Urinary bladder (tissue), 4 donors: ENCODE measurements around the gene CHIA. TPM values are rescaled to one million over a fixed set of nuclear protein-coding genes. Genes with fewer than 3 reads are reported as not detected.
"Not testable (repeated sequence)": the region's sequence is repeated elsewhere in the genome, so short reads cannot be mapped to it uniquely, and the experiment has no call there.

Source experiments
- DNase-seq: peaks from one replicate; pipeline ENCODE4 v3.0.0-alpha.2; 2015; ENCODE audit errors: extremely low spot score
- H3K27ac ChIP-seq: one replicate; pipeline ENCODE4 v1.5.1; 2013; ENCODE audit warnings: low read depth, mild to moderate bottlenecking, moderate library complexity
- H3K36me3 ChIP-seq: one replicate; pipeline ENCODE4 v1.6.1; 2013; ENCODE audit warnings: mild to moderate bottlenecking, moderate library complexity; ENCODE audit not compliant: insufficient read depth
- H3K4me1 ChIP-seq: one replicate; pipeline ENCODE4 v1.6.1; 2013; ENCODE audit warnings: mild to moderate bottlenecking, moderate library complexity; ENCODE audit not compliant: insufficient read depth
- H3K4me3 ChIP-seq: one replicate; pipeline ENCODE4 v1.5.1; 2013; ENCODE audit warnings: low read depth, low read length
- WGBS: extraction: QIAGEN DNeasy Blood & Tissue Kit; methylation state at CpG from one replicate; pipeline ENCODE4 v1.1.7; 2013; 5-methylcytosine and 5-hydroxymethylcytosine counted together
- polyA plus RNA-seq: library from polyadenylated mRNA; stranded (reverse); fragments of 200-250 nt; gene quantifications from one replicate; pipeline ENCODE4 v1.2.3, GENCODE V29; 2013
- small RNA-seq: library from RNA; depleted of rRNA; stranded (forward); fragments of <200 nt; gene quantifications from one replicate; pipeline ENCODE3, GENCODE V24; 2014
- total RNA-seq: library from RNA; depleted of rRNA; stranded (reverse); fragments of >200 nt; gene quantifications from one replicate; pipeline ENCODE4 v1.2.3, GENCODE V29; 2014
- donor health status: healthy with polysubstance abuse.
- donor health status: healthy.

The CHIA gene
- total and polyA plus RNA-seq, 2 donors = not detected

- H3K27ac ChIP-seq, H3K36me3 ChIP-seq, DNase-seq, H3K4me3 ChIP-seq, H3K4me1 ChIP-seq: not testable (repeated sequence)
- 32% methylated on average over 4 of the region's 4 CpGs for WGBS
Measured at GRCh38 chr1:111360257-111360656, 69.6 kb downstream of the CHIA start.

DNA sequence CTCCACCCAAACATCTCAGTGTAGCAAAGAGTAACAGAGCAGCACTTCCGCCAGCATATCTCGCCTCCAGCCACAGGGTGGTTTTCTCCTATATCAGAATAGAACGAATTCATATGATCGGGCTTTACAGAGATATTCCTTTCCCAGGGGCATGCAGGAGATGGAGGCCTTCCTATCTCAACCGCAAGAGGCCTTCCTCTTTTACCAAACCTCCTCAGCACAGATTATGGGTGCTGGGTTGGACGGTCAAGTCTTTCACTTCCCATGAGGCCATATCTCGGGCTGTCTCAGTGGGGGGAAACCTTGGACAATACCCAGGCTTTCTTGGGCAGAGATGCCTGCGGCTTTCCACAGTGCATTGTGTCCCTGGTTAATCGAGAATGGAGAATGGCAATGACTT lies 71.1 kb downstream of the CHIA start:
- Histone ChIP-seq H3K36me3 (no peaks in the 10 kb centered on the region), H3K4me3 (no peak overlapping the region), H3K4me1 (no peaks in the 10 kb centered on the region), H3K27ac (no peak overlapping the region)
- 84% methylated on average over 9 of the region's 9 CpGs for WGBS
- no peak for DNase-seq

- no peak for DNase-seq
- no peak overlapping the region for H3K4me3 ChIP-seq
- no peaks in the 10 kb centered on the region for H3K4me1 ChIP-seq
- no peaks in the 10 kb centered on the region for H3K36me3 ChIP-seq
- no peak overlapping the region for H3K27ac ChIP-seq
- 47% methylated on average over 4 of the region's 4 CpGs for WGBS
Measured at GRCh38 chr1:111364690-111365089, 74.0 kb downstream of the CHIA start.

DNA sequence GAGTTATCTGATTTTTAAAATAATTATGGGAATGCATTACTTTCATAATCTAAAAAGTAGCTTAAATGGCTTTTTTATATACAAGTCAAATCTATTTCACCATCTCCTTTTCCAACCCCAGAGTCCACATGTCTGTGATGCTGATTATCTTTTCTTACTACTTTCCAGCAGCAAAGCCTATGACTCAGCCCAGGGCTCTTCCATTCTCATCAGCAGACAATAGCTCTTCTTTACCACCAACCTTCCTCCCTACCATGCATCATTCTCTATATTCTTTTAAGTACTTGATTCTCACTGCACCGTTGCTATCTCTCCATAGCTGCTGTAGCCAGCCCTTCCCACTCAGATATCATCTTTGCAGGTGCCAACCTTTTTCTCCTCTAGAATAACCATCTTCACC lies 75.6 kb downstream of the CHIA start:
- H3K4me1 ChIP-seq = no peaks in the 10 kb centered on the region
- WGBS = 71% methylated on average over 1 of the region's 1 CpG

GRCh38 chr1:111369177-111369576 lies 78.5 kb downstream of the CHIA start:
- no peak overlapping the region for H3K4me3 ChIP-seq
- no peak for DNase-seq
- no peaks in the 10 kb centered on the region for H3K4me1 ChIP-seq
- H3K36me3 ChIP-seq = no peaks in the 10 kb centered on the region
- H3K27ac ChIP-seq = no peak overlapping the region
- WGBS = 54% methylated on average over 2 of the region's 2 CpGs

More for the DNA sequence above, 75.6 kb downstream of the CHIA start:
- Histone ChIP-seq H3K27ac (no peak overlapping the region), H3K36me3 (no peaks in the 10 kb centered on the region), H3K4me3 (no peak overlapping the region)
- DNase-seq = no peak

DNA sequence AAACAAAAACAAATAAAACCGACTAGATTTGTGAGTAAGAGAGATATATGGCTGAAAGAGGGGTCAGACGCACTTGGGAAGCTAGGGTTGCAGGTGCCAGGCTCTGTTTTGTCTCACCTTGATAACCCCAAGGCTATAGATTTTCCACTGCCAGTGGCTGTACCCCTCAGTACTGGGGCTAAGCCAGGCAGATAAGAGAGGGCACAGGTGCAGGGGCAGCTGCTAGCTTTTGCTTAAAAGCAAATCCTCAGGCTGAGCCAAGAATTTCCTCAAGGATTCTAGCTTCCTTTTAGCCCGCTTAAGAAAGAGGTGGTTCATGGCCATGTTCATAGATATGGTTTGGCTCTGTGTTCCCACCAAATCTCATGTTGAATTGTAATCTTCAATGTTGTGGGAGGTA lies 79.0 kb downstream of the CHIA start:
- WGBS = 62% methylated on average over 3 of the region's 3 CpGs
- no peak overlapping the region for H3K4me3 ChIP-seq
- DNase-seq = no peak
- no peak overlapping the region for H3K27ac ChIP-seq
- H3K36me3 ChIP-seq = no peaks in the 10 kb centered on the region
- no peaks in the 10 kb centered on the region for H3K4me1 ChIP-seq

Small RNAs within 50 kb of the gene (small RNA-seq; reads per million reads assigned to genes)
- gene AL356387.2 = not detected

Other genes with a start within 250 kb of the CHIA start
- 59.1 TPM for gene DRAM2, start 150.8 kb upstream of the CHIA start, total RNA-seq
- 47.1 TPM for gene DRAM2, start 150.8 kb upstream of the CHIA start, polyA plus RNA-seq
- 87.7 TPM for gene CEPT1, start 150.6 kb upstream of the CHIA start, total RNA-seq
- gene CEPT1, start 150.6 kb upstream of the CHIA start, polyA plus RNA-seq = 20.4 TPM
- gene DENND2D, start 90.2 kb upstream of the CHIA start, total RNA-seq = 23.9 TPM
- gene DENND2D, start 90.2 kb upstream of the CHIA start, polyA plus RNA-seq = 14.4 TPM
- 0.26 TPM for gene CHI3L2, start 63.1 kb upstream of the CHIA start, total RNA-seq
- gene CHI3L2, start 63.1 kb upstream of the CHIA start, polyA plus RNA-seq = 4.9 TPM
- gene OVGP1, start 136.9 kb downstream of the CHIA start, total RNA-seq = 2.5 TPM
- 1.5 TPM for gene OVGP1, start 136.9 kb downstream of the CHIA start, polyA plus RNA-seq
- 21.8 TPM for gene WDR77, start 158.4 kb downstream of the CHIA start, total RNA-seq
- 27.3 TPM for gene WDR77, start 158.4 kb downstream of the CHIA start, polyA plus RNA-seq
- gene ATP5PB, start 158.6 kb downstream of the CHIA start, total RNA-seq = 342 TPM
- 303 TPM for gene ATP5PB, start 158.6 kb downstream of the CHIA start, polyA plus RNA-seq
- 3.1 TPM for gene C1orf162, start 183.1 kb downstream of the CHIA start, total RNA-seq
- gene C1orf162, start 183.1 kb downstream of the CHIA start, polyA plus RNA-seq = 28.7 TPM
- gene ADORA3, start 212.8 kb downstream of the CHIA start, total RNA-seq = 1.6 TPM
- gene ADORA3, start 212.8 kb downstream of the CHIA start, polyA plus RNA-seq = 8.5 TPM
- 0.74 TPM for gene TMIGD3, start 212.8 kb downstream of the CHIA start, total RNA-seq
- gene TMIGD3, start 212.8 kb downstream of the CHIA start, polyA plus RNA-seq = 5.0 TPM